Spleen (tissue), 11 donors: ENCODE measurements around the gene UBE2D1. TPM values are rescaled to one million over a fixed set of nuclear protein-coding genes. Genes with fewer than 3 reads are reported as not detected.

Experiments
- DNase-seq: peaks from one replicate; pipeline ENCODE4 v3.0.0-alpha.2; 2020
- H3K27ac ChIP-seq, 8 donors: fragments of 200-600 bp; sonication (generic) in 7 of 8; 1 replicate in 4 of 8; 2 replicates in 4 of 8; pipeline versions ENCODE4 v1.5.0 to v1.8.0; 2016 to 2021; ENCODE audit warnings: inconsistent platforms in 4 of 8, mild to moderate bottlenecking in 4 of 8, moderate library complexity in 1 of 8
- H3K27me3 ChIP-seq, 7 donors: fragments of 200-600 bp; sonication (generic) in 6 of 7; replicated peaks in 1 of 7; 1 replicate in 4 of 7; 2 replicates in 3 of 7; pipeline versions ENCODE4 v1.5.0 to v1.8.0; 2016 to 2021; ENCODE audit warnings: inconsistent platforms in 3 of 7, mild to moderate bottlenecking in 1 of 7
- H3K36me3 ChIP-seq, 6 donors: fragments of 200-600 bp; sonication (generic) in 5 of 6; 1 replicate in 4 of 6; 2 replicates in 2 of 6; pipeline versions ENCODE4 v1.5.0 to v1.8.0; 2016 to 2021; ENCODE audit warnings: inconsistent platforms in 2 of 6
- H3K4me1 ChIP-seq, 6 donors: fragments of 200-600 bp; sonication (generic) in 5 of 6; 1 replicate in 3 of 6; 2 replicates in 3 of 6; pipeline versions ENCODE4 v1.5.0 to v1.8.0; 2016 to 2021; ENCODE audit warnings: inconsistent platforms in 3 of 6
- H3K4me3 ChIP-seq, 8 donors: fragments of 200-600 bp; sonication (generic) in 7 of 8; 1 replicate in 4 of 8; 2 replicates in 4 of 8; pipeline versions ENCODE4 v1.5.0 to v1.8.0; 2016 to 2021; ENCODE audit warnings: inconsistent platforms in 4 of 8, mild to moderate bottlenecking in 4 of 8, moderate library complexity in 2 of 8
- H3K9me3 ChIP-seq, 8 donors: fragments of 200-600 bp; sonication (generic) in 7 of 8; 1 replicate in 4 of 8; 2 replicates in 4 of 8; pipeline versions ENCODE4 v1.5.0 to v1.8.0; 2016 to 2021; ENCODE audit warnings: inconsistent platforms in 4 of 8
- CTCF ChIP-seq, 11 experiments: fragments of 200-600 bp in 7 of 11; fragments of 450-650 bp in 4 of 11; sonication (generic) in 4 of 11; IDR thresholded peaks in 8 of 11; conservative IDR thresholded peaks in 3 of 11; 1 replicate in 7 of 11; 2 replicates in 4 of 11; pipeline versions ENCODE4 v1.4.0 to v1.8.0; 2016 to 2021; ENCODE audit warnings: antibody characterized with exemption in 11 of 11, inconsistent platforms in 4 of 11, mild to moderate bottlenecking in 1 of 11
- POLR2A ChIP-seq, 3 donors: fragments of 450-650 bp; IDR thresholded peaks; one replicate each; pipeline ENCODE4 v1.5.1; 2017; ENCODE audit warnings: antibody characterized with exemption in 3 of 3, mild to moderate bottlenecking in 1 of 3
- POLR2AphosphoS5 ChIP-seq, 3 donors: sonication (generic); formaldehyde crosslinking; IDR thresholded peaks; one replicate each; pipeline ENCODE4 v1.5.1; 2017; ENCODE audit warnings: antibody characterized with exemption in 3 of 3
- WGBS, 5 donors: extraction: QIAGEN DNeasy Blood & Tissue Kit in 3 of 5; methylation state at CpG; one replicate each; pipeline versions ENCODE4 v1.1.5 to v1.1.7; 2013 to 2018; 5-methylcytosine and 5-hydroxymethylcytosine counted together
- intact Hi-C: fragments of 100-400 bp; cut with DNase I; formaldehyde crosslinking; loops from one replicate; pipeline ENCODE4 v1.15.0; 2023; ENCODE audit warnings: low total_unique reads
- polyA plus RNA-seq, 3 donors: library from polyadenylated mRNA; stranded (reverse); fragments of 200-250 nt; gene quantifications; one replicate each; pipeline ENCODE4 v1.2.1, GENCODE V29; 2013
- total RNA-seq, 7 donors: library from RNA; depleted of rRNA in 3 of 7; stranded (reverse); fragments of >200 nt in 3 of 7; fragmentation: NEBNext Ultra II Directional in 4 of 7; extraction: Animal tissue kit (Norgen Biotek cat#: 25700) in 4 of 7; gene quantifications; one replicate each; pipeline versions ENCODE4 v1.1.0 to v1.2.1, GENCODE V29; 2016 to 2021
- donor health status: healthy with polysubstance abuse.
- donor health status: DM: no; HTN: no; CAD: no; lungs with moderate emphysema.
- donor health status: DM: no; HTN: no; CAD: no.
- donor health status: Bipolar disorder and iron deficiency.
- donor health status: healthy.
- donor health status: DM: no; HTN: no; CAD: no.
- donor health status: DM: yes; HTN: yes; CAD: no.

Gene UBE2D1
- total and polyA plus RNA-seq, 10 donors, result 13.5 to 34.6 (median 26.4) TPM

GRCh38 chr10:58399410-58399809 is 64.6 kb downstream of the UBE2D1 start:
- no peak for TF ChIP-seq CTCF (IDR thresholded peaks at IDR 0.05 in 8 of 11, conservative IDR thresholded peaks at IDR 0.05 in 3 of 11)
- TF ChIP-seq POLR2AphosphoS5 (IDR thresholded peaks at IDR 0.05), result no peak
- TF ChIP-seq POLR2A (IDR thresholded peaks at IDR 0.05), result no peak
- DNase-seq, result no peak
- WGBS, 5 donors, result 83 to 95% (median 87%) methylated on average over 4 of the region's 4 CpGs

GRCh38 chr10:58400609-58401008 is 65.8 kb downstream of the UBE2D1 start:
- H3K4me1 ChIP-seq, result no peaks in the 10 kb centered on the region
- DNase-seq, result no peak
- H3K36me3 ChIP-seq, result peaks cover 0 to 38% (median 20%) of the 10 kb centered on the region in 6 donors
- no peak overlapping the region for H3K27ac ChIP-seq
- H3K27me3 ChIP-seq, result no peaks in the 10 kb centered on the region
- no peaks in the 10 kb centered on the region for H3K9me3 ChIP-seq
- intact Hi-C loops, result no loop called here
- no peak overlapping the region for H3K4me3 ChIP-seq
- WGBS, 5 donors, result 85 to 98% (median 89%) methylated on average over 1 of the region's 1 CpG
- TF ChIP-seq POLR2A (IDR thresholded peaks at IDR 0.05) (no peak), POLR2AphosphoS5 (IDR thresholded peaks at IDR 0.05) (no peak), CTCF (IDR thresholded peaks at IDR 0.05 in 8 of 11, conservative IDR thresholded peaks at IDR 0.05 in 3 of 11) (no peak)

More at GRCh38 chr10:58399410-58399809, 64.6 kb downstream of the UBE2D1 start:
- Histone ChIP-seq H3K4me1 (no peaks in the 10 kb centered on the region), H3K36me3 (peaks cover 0 to 50% (median 32%) of the 10 kb centered on the region in 6 donors), H3K27me3 (no peaks in the 10 kb centered on the region), H3K4me3 (no peak overlapping the region), H3K27ac (no peak overlapping the region), H3K9me3 (no peaks in the 10 kb centered on the region)
- intact Hi-C loops, result no loop called here

- H3K27ac ChIP-seq, result no peak overlapping the region
- no peak for DNase-seq
- intact Hi-C loops, result no loop called here
- H3K36me3 ChIP-seq, result peaks cover 0 to 4% (median 0%) of the 10 kb centered on the region in 6 donors
- no peaks in the 10 kb centered on the region for H3K9me3 ChIP-seq
- H3K4me1 ChIP-seq, result no peaks in the 10 kb centered on the region
- 78 to 90% (median 87%) methylated on average over 2 of the region's 2 CpGs for WGBS, 5 donors
- H3K27me3 ChIP-seq, result no peaks in the 10 kb centered on the region
- H3K4me3 ChIP-seq, result no peak overlapping the region
- no peak for TF ChIP-seq POLR2AphosphoS5 (IDR thresholded peaks at IDR 0.05)
- no peak for TF ChIP-seq POLR2A (IDR thresholded peaks at IDR 0.05)
- TF ChIP-seq CTCF (IDR thresholded peaks at IDR 0.05 in 8 of 11, conservative IDR thresholded peaks at IDR 0.05 in 3 of 11), result no peak
Observed at GRCh38 chr10:58404001-58404400, 69.2 kb downstream of the UBE2D1 start.

- H3K4me1 ChIP-seq, result no peaks in the 10 kb centered on the region
- intact Hi-C loops, result no loop called here
- no peak for DNase-seq
- 60 to 83% (median 72%) methylated on average over 4 of the region's 4 CpGs for WGBS, 5 donors
- H3K27me3 ChIP-seq, result no peaks in the 10 kb centered on the region
- H3K9me3 ChIP-seq, result no peaks in the 10 kb centered on the region
- TF ChIP-seq POLR2A (IDR thresholded peaks at IDR 0.05) (no peak), CTCF (IDR thresholded peaks at IDR 0.05 in 8 of 11, conservative IDR thresholded peaks at IDR 0.05 in 3 of 11) (no peak), POLR2AphosphoS5 (IDR thresholded peaks at IDR 0.05) (no peak)
- H3K4me3 ChIP-seq, result no peak overlapping the region
- no peaks in the 10 kb centered on the region for H3K36me3 ChIP-seq
- H3K27ac ChIP-seq, result no peak overlapping the region
Observed at GRCh38 chr10:58409956-58410610, 75.3 kb downstream of the UBE2D1 start.
